NCI-H524 treated with DMSO at 0.1 percent for 48 hours (cell line): ENCODE results near the gene AGBL4.
"Not testable (repeated sequence)": the region's sequence is repeated elsewhere in the genome, so short reads cannot be mapped to it uniquely, and the experiment has no call there.

Experiments used
- DNase-seq: peaks from one replicate; lab custom pipeline; 2025; lab: John Stamatoyannopoulos, UW

AGBL4 gene

GRCh38 chr1:49424782-49425181 lies 599.0 kb downstream of the AGBL4 start:
- DNase-seq: no peak

- DNase-seq: no peak
Observed at GRCh38 chr1:49416758-49417157, 607.0 kb downstream of the AGBL4 start.

- DNase-seq: no peak
Observed at GRCh38 chr1:49408346-49408745, 615.4 kb downstream of the AGBL4 start.

GRCh38 chr1:49397086-49397485 lies 626.7 kb downstream of the AGBL4 start:
- DNase-seq: no peak

- no peak for DNase-seq
Observed at GRCh38 chr1:49394200-49394599, 629.6 kb downstream of the AGBL4 start.

- DNase-seq: no peak
Observed at GRCh38 chr1:49389699-49390098, 634.1 kb downstream of the AGBL4 start.

GRCh38 chr1:49364676-49365075 lies 659.1 kb downstream of the AGBL4 start:
- DNase-seq: peak; percentile 87

- DNase-seq: no peak
Observed at GRCh38 chr1:49363628-49364027, 660.1 kb downstream of the AGBL4 start.

- DNase-seq: no peak
Observed at GRCh38 chr1:49358036-49358435, 665.7 kb downstream of the AGBL4 start.

GRCh38 chr1:49356594-49356993 lies 667.2 kb downstream of the AGBL4 start:
- DNase-seq: no peak

- DNase-seq: no peak
Observed at GRCh38 chr1:49351768-49352167, 672.0 kb downstream of the AGBL4 start.

- DNase-seq: no peak
Observed at GRCh38 chr1:49346767-49347349, 676.9 kb downstream of the AGBL4 start.

- no peak for DNase-seq
Observed at GRCh38 chr1:49340576-49340975, 683.2 kb downstream of the AGBL4 start.

- DNase-seq: no peak
Observed at GRCh38 chr1:49339043-49339442, 684.7 kb downstream of the AGBL4 start.

- no peak for DNase-seq
Observed at GRCh38 chr1:49337251-49337650, 686.5 kb downstream of the AGBL4 start.

GRCh38 chr1:49333906-49334305 lies 689.8 kb downstream of the AGBL4 start:
- DNase-seq: no peak

- DNase-seq: no peak
Observed at GRCh38 chr1:49331066-49331852, 692.5 kb downstream of the AGBL4 start.

GRCh38 chr1:49323925-49324540 lies 699.7 kb downstream of the AGBL4 start:
- DNase-seq: no peak

GRCh38 chr1:49320493-49320892 lies 703.3 kb downstream of the AGBL4 start:
- not testable (repeated sequence) for DNase-seq

GRCh38 chr1:49319426-49319963 lies 704.3 kb downstream of the AGBL4 start:
- no peak for DNase-seq

- DNase-seq: no peak
Observed at GRCh38 chr1:49318218-49318617, 705.5 kb downstream of the AGBL4 start.

GRCh38 chr1:49307457-49307856 lies 716.3 kb downstream of the AGBL4 start:
- no peak for DNase-seq

- no peak for DNase-seq
Observed at GRCh38 chr1:49306507-49307070, 717.2 kb downstream of the AGBL4 start.
